ENCODE measurements around the gene FAM9C.

The FAM9C gene

DNA sequence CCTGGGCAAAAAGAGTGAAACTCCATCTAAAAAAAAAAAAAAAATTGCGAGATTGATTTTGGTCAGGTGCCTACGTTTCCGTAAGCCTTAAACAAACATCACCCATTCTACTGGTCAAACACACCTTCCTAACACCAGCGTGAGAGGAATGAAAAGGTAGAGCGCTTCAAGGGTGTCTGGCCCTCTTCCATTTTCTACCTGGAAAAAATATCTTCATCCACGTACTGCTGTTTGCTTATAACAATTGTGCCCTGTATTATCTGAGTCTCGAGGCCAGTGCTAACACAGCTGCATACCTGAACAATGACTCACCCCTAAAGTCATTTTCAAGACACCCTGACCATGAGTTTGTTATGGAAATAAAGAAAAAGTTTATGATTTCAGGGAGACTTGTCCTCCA lies 55.6 kb downstream of the FAM9C start:
- Mint-ChIP-seq H3K9me3 (peaks cover 9% of the 10 kb centered on the region), H3K36me3 (peaks cover 5% of the 10 kb centered on the region), H3K27ac (no peak overlapping the region), H3K4me3 (no peak overlapping the region), H3K27me3 (no peaks in the 10 kb centered on the region), H3K4me1 (peaks cover 66% of the 10 kb centered on the region)

DNA sequence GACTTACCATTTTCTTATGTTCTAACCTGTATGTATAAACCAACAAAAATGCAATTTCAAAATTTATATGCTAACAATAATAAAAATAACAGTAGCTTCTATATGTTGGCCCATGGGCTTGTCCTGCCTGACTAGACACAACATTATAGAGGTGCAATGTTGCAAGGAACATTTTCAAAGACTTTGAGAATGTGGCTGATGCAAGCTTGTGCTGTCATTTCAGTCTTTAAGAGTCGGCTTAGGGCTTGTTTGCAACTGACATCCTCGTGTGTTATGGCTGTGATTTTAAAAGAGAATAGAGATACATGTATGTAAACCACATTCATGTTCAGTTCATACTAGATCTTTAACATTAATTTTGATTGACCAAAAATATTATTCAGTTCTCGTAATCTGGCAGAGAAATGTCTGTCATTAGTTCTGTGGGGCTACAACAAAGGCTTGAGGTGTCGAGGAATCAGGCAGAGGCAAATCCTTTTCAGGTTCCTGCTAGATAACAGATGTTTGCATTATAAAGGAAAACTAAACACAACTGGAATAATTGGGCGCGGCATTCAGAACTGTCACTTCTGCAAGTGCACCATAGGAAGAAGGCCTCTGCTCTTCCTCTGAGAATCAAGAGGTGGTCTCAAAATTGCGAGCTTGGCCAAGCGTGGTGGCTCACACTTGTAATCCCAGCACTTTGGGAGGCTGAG lies 56.4 kb downstream of the FAM9C start:
- H3K4me1 Mint-ChIP-seq: peaks cover 69% of the 10 kb centered on the region
- H3K4me3 Mint-ChIP-seq: peak overlapping the region; percentile 3
- H3K27ac Mint-ChIP-seq: peak overlapping the region; percentile 18

DNA sequence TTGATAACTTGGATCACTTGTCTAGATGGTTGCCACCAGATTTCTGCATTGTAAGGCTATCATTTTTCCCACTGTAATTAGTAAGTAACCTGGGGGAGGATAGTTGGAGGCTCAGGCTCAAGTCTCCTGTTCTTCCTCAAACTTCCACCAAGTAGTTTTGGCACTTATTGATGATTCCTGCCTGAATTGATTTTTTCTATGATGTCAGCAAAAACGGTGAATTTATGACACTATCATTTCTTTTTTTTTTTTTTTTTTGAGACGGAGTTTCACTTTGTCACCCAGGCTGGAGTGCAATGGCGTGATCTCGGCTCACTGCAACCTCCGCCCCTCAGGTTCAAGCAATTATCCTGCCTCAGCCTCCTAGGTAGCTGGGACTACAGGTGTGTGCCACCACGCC lies 57.1 kb downstream of the FAM9C start:
- Mint-ChIP-seq H3K27ac (peak overlapping the region; percentile 100), H3K27me3 (no peaks in the 10 kb centered on the region), H3K36me3 (peaks cover 5% of the 10 kb centered on the region), H3K9me3 (peaks cover 9% of the 10 kb centered on the region), H3K4me3 (peak overlapping the region; percentile 84), H3K4me1 (peaks cover 69% of the 10 kb centered on the region)

More for the DNA sequence above, 56.4 kb downstream of the FAM9C start:
- peaks cover 9% of the 10 kb centered on the region for H3K9me3 Mint-ChIP-seq
- no peaks in the 10 kb centered on the region for H3K27me3 Mint-ChIP-seq
- peaks cover 5% of the 10 kb centered on the region for H3K36me3 Mint-ChIP-seq

DNA sequence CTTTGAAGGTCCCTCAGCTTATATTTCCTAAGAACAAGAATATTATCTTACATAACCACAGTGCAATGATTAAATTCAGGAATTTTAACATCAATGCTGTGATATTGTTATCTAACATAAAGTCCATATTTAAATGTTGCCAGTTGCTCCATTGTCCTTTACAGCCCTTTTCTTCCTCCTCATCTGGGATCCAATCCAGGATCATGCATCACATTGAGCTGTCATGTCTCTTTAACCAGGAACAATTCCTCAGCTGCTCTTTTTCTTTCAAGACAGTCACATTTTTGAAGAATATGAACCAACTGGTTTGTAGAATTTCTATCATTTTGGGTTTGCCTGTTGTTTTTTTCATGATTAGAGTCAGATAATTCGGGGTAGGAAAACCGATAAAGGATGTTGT lies 57.5 kb downstream of the FAM9C start:
- no peaks in the 10 kb centered on the region for H3K27me3 Mint-ChIP-seq
- H3K4me1 Mint-ChIP-seq: peaks cover 68% of the 10 kb centered on the region
- peak overlapping the region; percentile 100 for H3K27ac Mint-ChIP-seq
- H3K4me3 Mint-ChIP-seq: peak overlapping the region; percentile 84
- H3K36me3 Mint-ChIP-seq: peaks cover 5% of the 10 kb centered on the region
- peaks cover 9% of the 10 kb centered on the region for H3K9me3 Mint-ChIP-seq

DNA sequence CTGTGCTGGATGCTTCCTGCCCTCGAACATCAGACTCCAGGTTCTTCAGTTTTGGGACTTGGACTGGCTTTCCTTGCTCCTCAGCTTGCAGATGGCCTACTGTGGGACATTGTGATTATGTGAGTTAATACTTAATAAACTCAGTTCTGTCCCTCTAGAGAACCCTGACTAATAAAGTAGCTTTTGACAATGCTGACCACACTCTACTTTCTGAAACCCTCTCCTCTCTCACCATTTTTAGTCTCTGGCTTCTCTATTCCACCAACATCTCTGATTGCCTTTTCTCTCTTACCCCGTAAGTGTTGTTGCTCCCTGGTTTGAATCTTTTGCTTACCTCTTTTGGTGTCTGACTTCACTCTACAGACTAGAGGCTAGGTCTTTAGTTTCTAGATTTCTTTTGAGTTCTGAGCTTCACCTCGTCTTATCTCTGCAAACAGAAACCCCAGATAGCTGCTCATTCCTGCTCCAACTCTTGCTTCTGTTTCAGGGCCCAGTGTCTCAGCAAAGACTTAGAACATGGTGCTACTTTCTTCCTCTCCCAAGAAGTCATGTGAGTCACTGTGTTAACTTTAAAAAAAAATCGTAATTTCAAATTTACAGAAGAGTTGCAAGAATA lies 58.1 kb downstream of the FAM9C start:
- Mint-ChIP-seq H3K36me3 (peaks cover 5% of the 10 kb centered on the region), H3K4me3 (peak overlapping the region; percentile 84), H3K4me1 (peaks cover 66% of the 10 kb centered on the region), H3K27me3 (no peaks in the 10 kb centered on the region), H3K9me3 (peaks cover 9% of the 10 kb centered on the region), H3K27ac (peak overlapping the region; percentile 100)

All from activated naive CD4-positive, alpha-beta T cell treated with anti-CD3 and anti-CD28 coated beads, Interleukin-2, amount 50 U/mL, for 24 hours (primary cell).